RWPE1 (cell line): ENCODE results near the gene HBG2.

Source experiments
- CTCF ChIA-PET: fragments of 350-600 bp; sonication (Branson Sonifier 250); formaldehyde crosslinking; extraction: SDS; loops from one replicate; lab custom pipeline; 2021; lab: Yijun Ruan, JAX
- POLR2A ChIA-PET: fragments of 400-600 bp; formaldehyde crosslinking; extraction: SDS; loops from one replicate; lab custom pipeline; 2020; ENCODE audit warnings: antibody characterized with exemption; ENCODE audit not compliant: low non-redundant PET; lab: Yijun Ruan, JAX
- DNase-seq: peaks from one replicate; pipeline ENCODE4 v3.0.0; 2012; ENCODE audit warnings: low spot score
- H3K27ac ChIP-seq: fragments of 450-650 bp; 2 replicates; pipeline ENCODE4 v1.5.1; 2017
- TF ChIP-seq, protein P1 (sequence below): fragments of 450-650 bp; conservative IDR thresholded peaks from 2 replicates; pipeline ENCODE4 v1.5.1; 2017; ENCODE audit warnings: low read depth, mild to moderate bottlenecking

HBG2 gene

DNA sequence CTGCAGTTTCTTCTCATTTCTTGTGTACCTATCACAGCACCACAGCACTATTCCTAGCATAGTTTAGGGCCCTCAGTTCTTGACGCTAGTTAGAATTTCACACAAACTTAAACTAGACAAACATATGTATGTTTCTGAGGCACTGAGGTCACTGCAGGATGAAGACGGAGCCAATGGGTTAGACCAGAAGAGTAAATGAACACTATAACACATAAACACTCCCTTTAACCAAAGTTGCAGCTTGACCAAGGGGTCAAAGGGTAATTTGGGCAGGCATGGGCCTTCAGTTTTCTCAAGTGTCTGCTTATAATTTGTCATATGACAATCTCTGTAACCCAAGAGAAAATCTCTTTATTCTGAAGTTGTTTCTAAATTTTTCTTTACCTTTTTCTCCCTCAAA is 28.0 kb upstream of the HBG2 start:
- H3K27ac ChIP-seq: no peak overlapping the region
- no peak for DNase-seq
- CTCF ChIA-PET: no interaction called here
- POLR2A ChIA-PET: no interaction called here
- TF ChIP-seq, protein P1, sequence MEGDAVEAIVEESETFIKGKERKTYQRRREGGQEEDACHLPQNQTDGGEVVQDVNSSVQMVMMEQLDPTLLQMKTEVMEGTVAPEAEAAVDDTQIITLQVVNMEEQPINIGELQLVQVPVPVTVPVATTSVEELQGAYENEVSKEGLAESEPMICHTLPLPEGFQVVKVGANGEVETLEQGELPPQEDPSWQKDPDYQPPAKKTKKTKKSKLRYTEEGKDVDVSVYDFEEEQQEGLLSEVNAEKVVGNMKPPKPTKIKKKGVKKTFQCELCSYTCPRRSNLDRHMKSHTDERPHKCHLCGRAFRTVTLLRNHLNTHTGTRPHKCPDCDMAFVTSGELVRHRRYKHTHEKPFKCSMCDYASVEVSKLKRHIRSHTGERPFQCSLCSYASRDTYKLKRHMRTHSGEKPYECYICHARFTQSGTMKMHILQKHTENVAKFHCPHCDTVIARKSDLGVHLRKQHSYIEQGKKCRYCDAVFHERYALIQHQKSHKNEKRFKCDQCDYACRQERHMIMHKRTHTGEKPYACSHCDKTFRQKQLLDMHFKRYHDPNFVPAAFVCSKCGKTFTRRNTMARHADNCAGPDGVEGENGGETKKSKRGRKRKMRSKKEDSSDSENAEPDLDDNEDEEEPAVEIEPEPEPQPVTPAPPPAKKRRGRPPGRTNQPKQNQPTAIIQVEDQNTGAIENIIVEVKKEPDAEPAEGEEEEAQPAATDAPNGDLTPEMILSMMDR: no peak

- TF ChIP-seq, protein P1: no peak
- H3K27ac ChIP-seq: no peak overlapping the region
- no peak for DNase-seq
- ChIA-PET CTCF (interaction anchor here (0.6 kb wide), 1 partner anchor 8 kb away, joined by 3 read pairs; no protein-coding TSS in a partner anchor), POLR2A (no interaction called here)
These were observed 27.0 kb upstream of the HBG2 start for GRCh38 chr11:5281596-5281995.

GRCh38 chr11:5280582-5281102 is 26.1 kb upstream of the HBG2 start:
- TF ChIP-seq, protein P1: no peak
- H3K27ac ChIP-seq: peak overlapping the region; percentile 46
- ChIA-PET POLR2A (no interaction called here), CTCF (no interaction called here)
- peak; percentile 92 for DNase-seq

DNA sequence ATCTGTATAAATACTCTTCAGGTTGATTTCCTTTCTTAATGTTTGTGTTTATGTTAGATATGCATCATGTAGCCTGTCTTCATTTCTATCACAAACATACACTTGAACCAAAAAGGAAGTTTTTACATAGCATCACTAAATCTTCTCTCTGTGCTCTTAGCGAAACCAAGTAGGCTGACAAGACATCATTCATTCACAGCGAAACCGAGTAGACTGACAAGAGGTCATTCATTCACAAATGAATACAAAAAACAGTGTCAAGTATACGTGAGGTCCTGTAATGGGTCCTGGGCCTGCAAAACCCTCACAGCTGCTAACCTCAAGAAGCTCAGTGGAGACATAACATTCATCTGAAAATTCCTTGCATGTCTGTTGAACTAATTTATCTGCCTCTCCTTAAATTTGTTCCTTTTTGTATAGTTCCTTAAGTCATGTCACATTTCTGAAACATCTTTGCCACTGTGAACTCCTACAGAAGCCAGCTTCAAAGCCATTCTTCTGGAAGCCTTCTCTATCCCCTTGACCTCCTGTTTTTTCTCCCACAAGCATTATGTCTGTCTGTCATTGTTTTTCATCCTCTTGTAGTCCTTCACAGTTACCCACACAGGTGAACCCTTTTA is 25.0 kb upstream of the HBG2 start:
- DNase-seq: no peak
- TF ChIP-seq, protein P1: no peak
- no peak overlapping the region for H3K27ac ChIP-seq
- POLR2A ChIA-PET: no interaction called here
- CTCF ChIA-PET: no interaction called here

GRCh38 chr11:5277807-5278382 is 23.3 kb upstream of the HBG2 start:
- no peak overlapping the region for H3K27ac ChIP-seq
- TF ChIP-seq, protein P1: no peak
- ChIA-PET CTCF (no interaction called here), POLR2A (no interaction called here)
- DNase-seq: no peak

DNA sequence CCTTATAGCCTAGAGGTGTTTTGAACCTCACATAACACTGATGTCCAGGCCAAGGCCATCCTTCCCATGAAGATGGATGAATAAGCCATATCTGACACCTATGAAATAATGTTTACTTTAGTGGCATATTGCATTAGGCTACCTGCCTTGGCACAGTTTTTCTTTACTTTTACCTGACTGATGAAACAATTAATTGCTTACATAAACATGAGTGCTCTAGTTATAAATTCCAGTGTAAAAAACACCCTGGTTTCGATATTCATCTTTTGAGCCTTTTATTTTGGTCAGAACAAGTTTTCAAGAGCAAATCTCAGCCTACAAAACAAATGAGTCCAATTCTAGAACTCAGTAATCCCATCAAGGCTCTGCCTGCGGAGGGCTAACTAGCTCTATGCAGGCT is 22.1 kb upstream of the HBG2 start:
- DNase-seq: no peak
- TF ChIP-seq, protein P1: no peak
- H3K27ac ChIP-seq: no peak overlapping the region
- ChIA-PET POLR2A (no interaction called here), CTCF (interaction anchor here (0.7 kb wide), 1 partner anchor 1480 kb away, joined by 4 read pairs; no protein-coding TSS in a partner anchor)
